ENCODE measurements around the gene PRRT1.

DNA sequence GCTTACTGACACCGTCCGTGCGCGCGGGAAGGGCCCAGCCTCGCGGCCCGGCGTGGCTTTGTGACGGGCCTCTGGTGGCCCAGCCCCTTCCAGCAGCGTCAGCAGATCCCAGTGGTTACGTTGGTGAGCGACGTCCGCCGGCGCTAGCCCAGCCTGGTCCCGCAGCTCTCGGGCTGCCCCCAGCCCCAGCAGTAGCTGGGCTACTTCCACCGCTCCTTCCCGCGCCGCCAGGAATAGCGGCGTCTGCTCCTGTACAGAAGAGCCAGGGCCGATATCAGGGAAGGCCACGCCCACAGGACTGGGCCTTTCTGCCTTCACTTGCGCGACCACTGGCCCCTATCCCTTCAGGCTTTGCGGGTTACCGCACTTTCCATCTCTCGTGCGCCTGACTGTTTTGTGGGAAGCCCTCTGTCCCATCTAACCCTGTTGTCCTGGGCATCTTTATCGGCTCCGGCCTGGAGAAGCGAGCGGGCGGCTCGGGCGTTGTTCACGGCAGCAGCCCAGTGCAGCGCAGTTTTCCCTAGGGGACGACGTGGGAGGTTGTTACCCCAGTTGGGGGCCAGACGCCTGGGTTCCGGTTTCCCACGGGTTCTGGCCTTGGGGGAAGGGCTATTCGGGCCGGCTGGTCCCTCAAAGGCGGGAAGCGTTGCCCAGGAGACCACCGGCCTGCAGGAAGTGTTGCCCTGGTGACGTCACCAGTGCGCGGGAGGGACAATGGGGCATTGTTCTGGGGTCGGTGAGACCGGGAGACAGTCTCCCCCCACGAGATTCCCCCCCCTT lies 44.4 kb upstream of the PRRT1 start:
- TF ChIP-seq, protein P1, sequence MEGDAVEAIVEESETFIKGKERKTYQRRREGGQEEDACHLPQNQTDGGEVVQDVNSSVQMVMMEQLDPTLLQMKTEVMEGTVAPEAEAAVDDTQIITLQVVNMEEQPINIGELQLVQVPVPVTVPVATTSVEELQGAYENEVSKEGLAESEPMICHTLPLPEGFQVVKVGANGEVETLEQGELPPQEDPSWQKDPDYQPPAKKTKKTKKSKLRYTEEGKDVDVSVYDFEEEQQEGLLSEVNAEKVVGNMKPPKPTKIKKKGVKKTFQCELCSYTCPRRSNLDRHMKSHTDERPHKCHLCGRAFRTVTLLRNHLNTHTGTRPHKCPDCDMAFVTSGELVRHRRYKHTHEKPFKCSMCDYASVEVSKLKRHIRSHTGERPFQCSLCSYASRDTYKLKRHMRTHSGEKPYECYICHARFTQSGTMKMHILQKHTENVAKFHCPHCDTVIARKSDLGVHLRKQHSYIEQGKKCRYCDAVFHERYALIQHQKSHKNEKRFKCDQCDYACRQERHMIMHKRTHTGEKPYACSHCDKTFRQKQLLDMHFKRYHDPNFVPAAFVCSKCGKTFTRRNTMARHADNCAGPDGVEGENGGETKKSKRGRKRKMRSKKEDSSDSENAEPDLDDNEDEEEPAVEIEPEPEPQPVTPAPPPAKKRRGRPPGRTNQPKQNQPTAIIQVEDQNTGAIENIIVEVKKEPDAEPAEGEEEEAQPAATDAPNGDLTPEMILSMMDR (conservative IDR thresholded peaks at IDR 0.05) = no peak
- no peak for TF ChIP-seq EZH2 (IDR thresholded peaks at IDR 0.05; ENCODE audit: low read depth)

Measured in PC-9 (cell line).